Measurements from ENCODE around the gene TSPAN5. TPM values are rescaled to one million over a fixed set of nuclear protein-coding genes. Genes with fewer than 3 reads are reported as not detected.
A peak's percentile ranks its signal among the peaks of the same experiment; 100 is the strongest.

Gene TSPAN5
- total RNA-seq, 1 donor from 2014 or later: 1.7 TPM

DNA sequence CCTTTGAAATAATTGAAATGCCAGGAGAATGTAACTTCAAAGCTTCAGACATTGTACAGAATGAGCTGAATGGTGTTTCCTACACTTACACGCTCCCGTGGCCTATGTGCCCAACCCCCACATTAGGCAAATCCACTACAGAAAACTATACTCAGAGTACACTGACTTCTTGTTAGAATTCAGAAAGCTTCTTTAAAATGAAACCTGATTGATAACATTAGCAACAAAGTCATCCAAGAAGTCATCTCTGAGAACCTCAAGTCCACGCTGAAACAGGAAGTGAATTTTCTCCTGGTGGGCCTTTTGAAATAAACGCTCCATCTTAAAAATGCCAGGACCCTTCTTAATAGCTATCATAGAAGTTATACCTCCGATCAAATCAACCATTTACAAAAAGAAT, 136.3 kb downstream of the TSPAN5 start:
- DNase-seq: no peak
- H3K27ac ChIP-seq (replicated peaks): peak overlapping the region; percentile 34
- no peaks in the 10 kb centered on the region for H3K36me3 ChIP-seq
- H3K9me3 ChIP-seq (replicated peaks): peaks cover 2% of the 10 kb centered on the region
- intact Hi-C loops (cut with micrococcal nuclease): no loop called here
- H3K27me3 ChIP-seq (ENCODE audit: low read depth): no peaks in the 10 kb centered on the region
- H3K4me1 ChIP-seq: peaks cover 24% of the 10 kb centered on the region
- H3K4me3 ChIP-seq: no peak overlapping the region
- TF ChIP-seq, protein P1, sequence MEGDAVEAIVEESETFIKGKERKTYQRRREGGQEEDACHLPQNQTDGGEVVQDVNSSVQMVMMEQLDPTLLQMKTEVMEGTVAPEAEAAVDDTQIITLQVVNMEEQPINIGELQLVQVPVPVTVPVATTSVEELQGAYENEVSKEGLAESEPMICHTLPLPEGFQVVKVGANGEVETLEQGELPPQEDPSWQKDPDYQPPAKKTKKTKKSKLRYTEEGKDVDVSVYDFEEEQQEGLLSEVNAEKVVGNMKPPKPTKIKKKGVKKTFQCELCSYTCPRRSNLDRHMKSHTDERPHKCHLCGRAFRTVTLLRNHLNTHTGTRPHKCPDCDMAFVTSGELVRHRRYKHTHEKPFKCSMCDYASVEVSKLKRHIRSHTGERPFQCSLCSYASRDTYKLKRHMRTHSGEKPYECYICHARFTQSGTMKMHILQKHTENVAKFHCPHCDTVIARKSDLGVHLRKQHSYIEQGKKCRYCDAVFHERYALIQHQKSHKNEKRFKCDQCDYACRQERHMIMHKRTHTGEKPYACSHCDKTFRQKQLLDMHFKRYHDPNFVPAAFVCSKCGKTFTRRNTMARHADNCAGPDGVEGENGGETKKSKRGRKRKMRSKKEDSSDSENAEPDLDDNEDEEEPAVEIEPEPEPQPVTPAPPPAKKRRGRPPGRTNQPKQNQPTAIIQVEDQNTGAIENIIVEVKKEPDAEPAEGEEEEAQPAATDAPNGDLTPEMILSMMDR (IDR thresholded peaks at IDR 0.05; ENCODE audit: borderline replicate concordance): no peak

- Histone ChIP-seq H3K27ac (replicated peaks) (peak overlapping the region; percentile 34), H3K36me3 (no peaks in the 10 kb centered on the region), H3K4me1 (peaks cover 24% of the 10 kb centered on the region), H3K4me3 (no peak overlapping the region), H3K27me3 (ENCODE audit: low read depth) (no peaks in the 10 kb centered on the region), H3K9me3 (replicated peaks) (peaks cover 7% of the 10 kb centered on the region)
- intact Hi-C loops (cut with micrococcal nuclease): no loop called here
- DNase-seq: no peak
- TF ChIP-seq, protein P1 (IDR thresholded peaks at IDR 0.05; ENCODE audit: borderline replicate concordance): no peak
Observed at GRCh38 chr4:98521486-98521885, 136.9 kb downstream of the TSPAN5 start.

DNA sequence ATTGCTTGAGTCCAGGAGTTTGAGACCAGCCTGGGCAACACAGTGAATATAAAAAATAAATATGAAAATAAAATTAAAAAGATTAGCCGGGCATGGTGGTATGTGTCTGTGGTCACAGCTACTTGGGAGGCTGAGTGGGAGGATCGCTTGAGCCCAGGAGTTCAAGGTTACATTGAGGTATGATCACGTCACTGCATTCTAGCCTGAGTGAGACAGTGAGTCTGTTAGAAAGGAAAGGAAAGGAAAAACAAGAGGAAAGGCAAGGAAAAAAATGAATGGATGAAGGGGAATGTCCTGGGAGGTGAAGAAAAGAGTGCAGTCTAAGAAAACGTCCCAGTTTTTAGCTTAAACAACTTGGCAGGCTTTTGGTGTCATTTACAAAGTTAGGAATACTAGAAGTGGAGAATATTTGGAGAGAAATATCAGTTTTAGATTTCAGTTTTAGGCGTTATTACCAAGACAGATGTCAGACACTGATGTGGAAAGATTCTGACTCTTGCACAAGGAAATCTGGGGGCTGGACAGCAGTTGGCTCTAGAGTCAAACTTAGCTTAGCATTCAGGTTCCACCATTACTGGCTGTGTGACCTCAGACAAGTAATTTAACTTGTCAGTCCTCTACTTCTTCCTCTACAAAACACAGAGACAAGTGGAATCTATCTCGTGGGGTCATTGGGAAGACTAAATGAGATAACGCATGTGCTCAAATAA, 139.0 kb downstream of the TSPAN5 start:
- H3K9me3 ChIP-seq (replicated peaks): peaks cover 7% of the 10 kb centered on the region
- no peak for DNase-seq
- no peaks in the 10 kb centered on the region for H3K27me3 ChIP-seq (ENCODE audit: low read depth)
- H3K4me1 ChIP-seq: peaks cover 30% of the 10 kb centered on the region
- H3K4me3 ChIP-seq: no peak overlapping the region
- intact Hi-C loops (cut with micrococcal nuclease): no loop called here
- H3K36me3 ChIP-seq: no peaks in the 10 kb centered on the region
- TF ChIP-seq, protein P1 (IDR thresholded peaks at IDR 0.05; ENCODE audit: borderline replicate concordance): no peak
- H3K27ac ChIP-seq (replicated peaks): no peak overlapping the region

GRCh38 chr4:98518559-98519267, 139.7 kb downstream of the TSPAN5 start:
- Histone ChIP-seq H3K4me3 (no peak overlapping the region), H3K27me3 (ENCODE audit: low read depth) (no peaks in the 10 kb centered on the region), H3K27ac (replicated peaks) (no peak overlapping the region), H3K9me3 (replicated peaks) (peaks cover 7% of the 10 kb centered on the region), H3K36me3 (no peaks in the 10 kb centered on the region), H3K4me1 (peaks cover 30% of the 10 kb centered on the region)
- TF ChIP-seq, protein P1 (IDR thresholded peaks at IDR 0.05; ENCODE audit: borderline replicate concordance): no peak
- DNase-seq: no peak
- intact Hi-C loops (cut with micrococcal nuclease): no loop called here

DNA sequence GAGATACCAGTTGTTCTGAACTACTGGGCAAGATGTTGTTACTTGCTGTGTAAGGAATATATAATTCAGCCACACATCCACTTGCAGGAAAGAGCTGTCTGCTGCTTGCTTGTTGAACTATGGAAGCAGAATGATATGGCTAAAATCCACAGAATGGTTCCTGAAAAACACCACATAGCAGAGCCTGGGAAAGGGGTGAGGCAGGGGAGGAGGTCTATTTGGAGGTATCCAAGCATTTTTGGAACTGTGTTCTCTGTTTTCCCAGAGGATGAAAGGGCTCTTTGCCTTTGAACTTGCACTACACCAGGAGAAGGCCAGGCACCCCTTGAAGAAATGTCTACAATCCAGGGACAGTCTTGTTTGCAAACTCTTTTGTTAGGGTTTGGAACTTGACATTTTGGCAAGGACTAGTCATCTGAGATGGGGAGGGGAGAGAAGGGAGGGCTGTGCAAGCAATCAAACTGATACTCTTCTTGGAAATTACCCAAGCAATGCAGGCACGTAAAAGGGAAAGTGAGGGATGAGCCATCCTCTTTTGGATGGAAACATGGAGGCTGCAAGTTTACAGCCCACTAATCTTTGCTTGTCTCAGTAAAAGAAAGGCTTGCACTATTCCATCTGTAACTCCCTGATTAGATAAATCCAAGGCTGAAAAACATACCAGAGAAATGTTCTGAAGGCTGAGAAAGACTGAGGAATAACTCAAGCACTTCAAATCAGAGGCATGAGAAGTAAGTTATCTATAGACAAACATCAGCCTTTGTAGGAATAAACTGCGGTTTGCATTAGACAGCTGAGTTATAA, 141.0 kb downstream of the TSPAN5 start:
- Histone ChIP-seq H3K27ac (replicated peaks) (no peak overlapping the region), H3K36me3 (no peaks in the 10 kb centered on the region), H3K27me3 (ENCODE audit: low read depth) (no peaks in the 10 kb centered on the region), H3K9me3 (replicated peaks) (peaks cover 7% of the 10 kb centered on the region), H3K4me1 (peaks cover 23% of the 10 kb centered on the region), H3K4me3 (no peak overlapping the region)
- TF ChIP-seq, protein P1 (IDR thresholded peaks at IDR 0.05; ENCODE audit: borderline replicate concordance): no peak
- DNase-seq: no peak
- intact Hi-C loops (cut with micrococcal nuclease): no loop called here

All from left ventricle myocardium inferior (tissue), 1 donor.